DMS79 (cell line): ENCODE measurements around the gene NTRK1.

Experiments used
- DNase-seq: peaks from one replicate; lab custom pipeline; 2025; lab: John Stamatoyannopoulos, UW

NTRK1 gene

DNA sequence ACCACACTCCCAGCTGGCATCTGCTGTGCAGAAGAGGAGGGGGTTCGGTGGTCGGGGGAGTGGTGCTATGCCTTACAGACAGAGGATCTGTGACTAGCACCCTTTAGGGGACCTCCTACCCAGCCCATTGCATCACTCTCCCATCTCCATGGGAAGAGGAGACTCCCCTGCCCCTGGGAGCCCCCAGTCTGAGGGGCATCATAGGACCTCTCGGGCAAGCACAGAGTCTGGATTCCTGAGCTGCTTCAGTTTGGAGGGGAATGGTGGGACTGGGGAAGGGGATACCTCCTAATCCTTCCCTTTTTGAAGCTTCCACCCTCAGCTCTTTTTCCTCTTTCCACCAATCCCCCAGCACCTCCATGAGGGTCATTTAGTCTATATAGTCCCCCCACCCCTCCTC is 3.1 kb upstream of the NTRK1 start:
- no peak for DNase-seq

DNA sequence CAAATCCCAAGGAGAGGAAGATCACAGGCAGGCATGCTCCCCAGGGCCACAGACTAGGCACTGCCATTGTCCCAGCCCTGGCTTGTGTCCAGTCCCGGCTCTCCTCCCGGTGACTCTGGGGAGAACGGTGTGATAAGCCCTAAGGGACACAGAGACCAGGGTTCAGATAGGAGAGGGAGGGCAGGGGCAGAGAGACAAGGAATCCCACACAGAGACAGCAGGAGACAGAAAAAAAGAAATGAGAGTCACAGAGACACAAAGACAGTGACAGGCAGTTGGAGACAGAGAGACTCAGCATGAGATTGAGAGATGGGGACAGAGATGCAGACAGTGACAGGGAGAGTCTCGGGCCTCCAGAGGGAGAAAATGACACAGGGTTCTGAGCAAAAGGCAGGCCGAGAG is 2.1 kb upstream of the NTRK1 start:
- DNase-seq: no peak

DNA sequence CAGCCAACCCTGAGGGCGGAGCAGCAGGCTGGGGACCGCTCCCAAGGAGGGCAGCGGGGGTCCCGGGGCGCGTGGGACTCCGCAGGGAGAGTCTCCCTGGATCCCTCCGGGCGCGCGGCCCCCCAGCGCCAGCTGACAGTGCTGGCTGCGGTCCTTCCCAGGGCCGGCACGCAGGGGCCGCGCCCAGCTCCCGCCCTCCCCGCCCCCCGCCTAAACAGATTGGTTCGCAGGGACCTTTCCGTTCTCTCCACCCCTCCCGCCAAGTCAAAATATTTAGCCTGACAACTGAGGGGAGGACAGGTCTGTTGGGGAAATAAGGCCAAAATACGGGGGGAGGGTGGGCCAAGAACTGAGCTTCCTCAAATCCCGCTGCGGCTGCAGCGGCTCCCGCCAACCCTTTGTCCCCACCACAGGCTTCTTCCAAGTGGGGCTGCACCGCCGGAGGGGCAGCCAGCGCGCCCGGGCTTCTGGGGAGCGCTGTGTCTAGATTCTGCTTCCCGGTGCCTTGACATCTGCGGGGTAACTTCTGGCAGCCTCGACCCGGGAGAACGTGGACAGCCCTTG is 1.6 kb upstream of the NTRK1 start, which contains the start of gene INSRR:
Gene INSRR, minus strand, starts transcription at position 159 of the 564 bp plus-strand sequence. CDS start 496 bp downstream, outside the sequence.
- no peak for DNase-seq

DNA sequence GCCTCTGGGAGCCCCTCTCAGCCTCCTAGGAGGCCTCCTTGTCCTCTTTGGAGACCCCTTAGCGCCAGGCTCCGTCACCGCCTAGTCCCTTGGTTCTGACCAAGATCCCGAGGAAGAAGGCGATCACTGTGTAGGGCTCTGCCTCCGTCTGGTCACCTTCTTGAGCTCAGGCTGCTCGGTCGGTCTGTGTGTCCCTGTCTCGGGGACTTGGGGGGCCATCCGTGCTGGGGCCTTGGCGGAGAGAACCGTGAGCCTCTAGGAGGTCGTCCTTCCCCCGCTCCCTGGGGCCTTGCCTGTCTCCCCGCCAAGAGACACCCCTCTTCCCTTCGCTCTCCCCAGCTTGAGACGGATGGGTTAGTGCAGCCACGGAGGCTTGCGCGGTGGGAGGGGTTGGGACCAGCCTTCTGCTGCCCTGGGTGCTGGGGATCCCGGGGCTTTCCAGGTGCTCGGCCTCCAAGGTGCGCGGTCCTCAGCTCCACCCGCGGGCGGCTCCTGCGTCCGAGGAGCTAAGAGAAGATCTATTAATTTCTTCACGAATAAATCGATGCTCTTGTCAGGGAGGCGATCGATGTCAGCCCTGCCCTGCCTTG is 1.0 kb upstream of the NTRK1 start:
- no peak for DNase-seq

DNA sequence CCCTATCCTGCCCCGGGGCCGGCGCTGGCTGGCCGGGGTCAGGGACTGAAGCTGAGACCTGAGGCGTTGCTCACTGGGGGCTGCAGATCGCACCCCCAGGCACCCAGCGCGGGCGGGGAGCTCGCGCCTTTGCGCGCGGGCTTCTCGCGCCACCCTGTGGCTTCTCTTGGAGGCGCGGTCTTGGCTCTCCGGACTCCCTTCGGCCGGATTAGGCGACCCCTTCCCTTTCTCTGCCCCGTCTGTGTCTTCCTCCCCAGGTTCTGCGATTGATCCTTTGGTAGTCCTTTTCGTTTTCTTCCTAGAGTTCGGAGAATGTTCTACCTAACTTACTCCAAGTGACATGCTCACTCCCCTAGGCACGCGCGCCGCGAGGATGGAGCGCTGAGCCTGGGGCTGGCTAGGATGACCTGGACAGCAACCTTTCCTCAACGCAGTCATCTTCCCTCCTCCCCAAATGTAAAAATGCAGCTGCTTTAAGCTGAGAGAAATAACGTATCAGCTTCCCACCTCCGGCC is 495 bp upstream of the NTRK1 start:
- peak; percentile 21 for DNase-seq

DNA sequence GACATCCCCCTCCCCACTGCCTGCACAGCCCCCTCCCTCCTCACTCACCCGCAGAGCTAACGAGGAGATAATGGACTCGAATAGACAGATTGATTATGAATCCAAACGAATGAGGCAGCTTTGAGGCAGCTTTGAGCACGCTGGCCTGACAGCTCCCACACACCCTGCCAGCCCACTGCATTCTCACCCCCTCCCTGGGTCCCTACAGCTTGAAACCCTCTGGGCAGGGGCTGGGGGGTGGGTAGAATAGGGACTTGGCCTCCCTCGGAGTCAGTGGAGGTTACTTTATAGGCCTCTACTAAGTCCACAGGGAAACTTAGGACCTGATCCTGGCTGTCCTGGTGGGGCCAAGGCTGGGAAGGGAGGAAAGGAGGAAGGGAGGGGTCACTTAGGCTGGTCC is 1.9 kb downstream of the NTRK1 start:
- DNase-seq: no peak

DNA sequence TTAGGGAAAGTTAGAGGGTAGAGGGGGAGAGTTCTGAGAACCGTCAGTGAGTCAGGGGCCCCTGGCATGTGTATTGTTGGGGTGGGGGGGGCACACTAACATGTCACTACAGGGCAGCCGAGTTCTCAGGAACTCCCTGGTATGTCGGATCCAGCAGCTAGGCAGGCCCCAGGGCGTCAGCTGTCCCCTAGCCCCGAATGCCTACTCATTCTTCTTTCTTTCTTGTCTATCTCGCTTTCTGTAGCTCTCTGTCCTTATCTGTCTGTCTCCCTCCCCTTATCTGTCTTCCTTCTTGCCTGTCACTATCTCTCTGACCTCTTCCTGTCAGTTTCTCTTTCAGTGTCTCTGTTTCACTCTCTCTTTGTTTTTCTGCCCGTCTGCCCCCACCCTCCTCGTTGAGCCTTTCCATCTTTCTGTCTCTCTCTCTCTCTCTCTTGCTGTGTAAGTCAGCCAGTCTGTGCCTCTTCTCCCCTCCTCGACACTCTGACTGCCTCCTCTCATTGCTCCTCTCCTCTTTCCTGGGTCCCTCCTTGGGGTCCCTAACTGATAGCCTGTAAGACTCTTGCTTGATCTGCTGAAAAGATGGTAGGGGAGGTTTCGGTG is 2.4 kb downstream of the NTRK1 start:
- no peak for DNase-seq

DNA sequence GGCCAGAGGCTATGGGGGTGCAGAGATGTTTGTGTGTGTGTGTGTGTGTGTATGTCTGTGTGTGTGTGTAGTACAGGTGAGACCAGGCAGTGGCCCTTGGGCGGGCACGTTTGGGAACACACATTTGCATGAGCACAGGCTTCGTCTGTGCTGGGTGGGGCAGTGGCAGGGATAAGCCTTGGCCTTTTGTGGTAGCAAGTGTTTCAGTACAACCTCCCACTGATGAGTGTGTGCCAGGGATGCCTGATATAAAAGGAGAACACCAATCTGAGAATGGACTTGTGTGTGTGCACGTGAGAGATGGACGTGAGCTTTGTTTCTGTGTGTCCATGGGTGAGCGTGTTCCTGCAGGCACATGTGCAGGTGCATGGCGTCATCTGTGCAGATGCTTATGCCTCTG is 3.0 kb downstream of the NTRK1 start:
- DNase-seq: no peak

DNA sequence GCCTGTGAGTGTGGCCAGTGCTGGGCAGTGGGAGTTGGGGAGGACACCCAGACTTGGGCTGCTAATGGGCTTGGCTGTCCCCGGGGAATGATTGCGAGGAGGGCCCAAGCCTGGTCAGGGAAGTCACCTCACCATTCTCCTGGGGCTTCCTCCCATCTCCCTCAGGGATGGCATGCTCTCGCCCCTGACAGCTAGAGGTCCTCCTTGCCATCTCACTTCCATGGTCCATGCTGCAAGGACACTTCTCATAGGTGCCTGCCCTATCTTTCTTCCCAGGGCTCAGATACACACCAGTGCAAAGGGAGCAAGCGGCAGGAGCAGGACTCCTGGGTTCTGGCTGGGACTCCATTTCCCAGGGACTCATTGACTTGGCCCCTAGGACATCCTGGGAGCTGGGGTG is 4.1 kb downstream of the NTRK1 start:
- DNase-seq: no peak

DNA sequence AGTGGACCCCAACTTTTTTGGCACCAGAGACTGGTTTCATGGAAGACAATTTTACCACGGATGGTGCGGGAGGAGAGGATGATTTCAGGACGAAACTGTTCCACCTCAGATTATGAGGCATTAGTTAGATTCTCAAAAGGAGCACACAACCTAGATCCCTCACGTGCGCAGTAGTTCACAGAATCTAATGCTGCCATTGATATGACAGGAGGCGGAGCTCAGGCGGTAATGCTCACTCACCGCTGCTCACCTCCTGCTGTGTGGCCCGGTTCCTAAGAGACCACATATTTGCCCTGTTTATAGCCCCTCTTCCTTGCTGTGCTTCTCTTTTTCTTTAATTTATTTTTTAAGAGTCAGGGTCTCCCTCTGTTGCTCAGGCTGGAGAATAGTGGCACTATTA is 4.6 kb downstream of the NTRK1 start:
- no peak for DNase-seq

DNA sequence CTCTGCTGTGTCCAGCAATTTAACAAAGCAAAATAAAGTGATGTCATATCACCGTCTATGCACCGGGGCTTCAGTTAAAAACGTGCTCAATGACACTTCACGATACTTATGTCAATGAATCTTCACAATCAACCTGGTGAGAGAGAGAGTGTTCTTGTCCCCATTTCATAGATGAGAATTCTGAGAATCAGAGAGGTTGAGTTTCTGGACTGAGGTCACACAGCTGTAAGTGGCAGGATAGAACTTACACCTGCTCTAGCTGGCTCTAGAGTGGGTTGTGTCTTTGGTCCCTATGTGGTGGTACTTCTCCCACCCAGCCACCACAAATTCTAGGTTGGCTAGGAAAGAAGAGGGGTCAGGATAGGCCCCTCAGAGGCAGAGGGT is 5.2 kb downstream of the NTRK1 start:
- DNase-seq: no peak

DNA sequence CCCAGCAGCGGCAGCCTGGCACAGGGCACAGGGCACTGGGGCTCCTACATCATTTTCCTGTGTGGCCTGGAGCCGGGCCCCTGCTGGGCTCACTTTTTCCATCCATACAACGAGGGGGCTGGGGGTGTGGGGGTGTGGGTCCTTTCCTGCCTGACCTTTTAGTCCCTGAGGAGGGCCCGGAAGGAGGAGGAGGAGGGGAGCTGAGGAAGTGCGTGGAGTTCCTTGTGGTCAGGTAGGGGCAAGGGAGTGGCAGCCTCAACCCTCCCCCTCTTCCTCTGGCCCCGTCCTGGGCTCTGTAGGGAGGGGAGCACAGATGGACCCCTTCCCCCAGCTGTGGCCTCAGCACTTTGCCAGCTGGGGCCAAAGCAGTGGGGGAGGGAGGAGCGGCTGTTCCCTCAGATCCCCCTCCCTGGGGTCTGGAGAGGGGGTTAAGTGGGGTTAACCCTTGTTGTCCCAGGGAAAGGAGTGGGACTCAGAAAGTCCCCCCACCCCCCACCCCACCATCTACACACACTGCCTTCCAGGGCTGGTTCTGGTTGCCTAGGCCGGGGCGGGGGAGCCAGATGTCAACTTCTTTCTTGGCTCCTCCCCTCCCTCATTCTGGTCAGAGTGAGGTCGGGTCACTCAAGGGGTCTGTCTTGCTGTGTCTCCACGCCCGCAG is 5.7 kb downstream of the NTRK1 start:
- no peak for DNase-seq

DNA sequence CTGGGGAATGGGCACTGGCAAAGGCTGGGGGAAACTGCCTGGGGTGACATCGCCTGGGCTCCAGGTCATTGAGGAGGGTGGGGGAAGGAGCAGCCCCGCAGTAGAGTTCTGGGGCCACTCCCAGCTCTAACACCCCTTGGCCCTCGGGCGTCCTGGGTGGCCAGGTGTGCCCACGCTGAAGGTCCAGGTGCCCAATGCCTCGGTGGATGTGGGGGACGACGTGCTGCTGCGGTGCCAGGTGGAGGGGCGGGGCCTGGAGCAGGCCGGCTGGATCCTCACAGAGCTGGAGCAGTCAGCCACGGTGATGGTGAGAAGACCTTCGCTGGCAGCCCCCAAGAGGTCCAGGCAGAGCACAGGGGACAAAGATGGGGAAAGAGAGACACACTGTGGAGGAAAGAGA is 7.7 kb downstream of the NTRK1 start:
- no peak for DNase-seq

DNA sequence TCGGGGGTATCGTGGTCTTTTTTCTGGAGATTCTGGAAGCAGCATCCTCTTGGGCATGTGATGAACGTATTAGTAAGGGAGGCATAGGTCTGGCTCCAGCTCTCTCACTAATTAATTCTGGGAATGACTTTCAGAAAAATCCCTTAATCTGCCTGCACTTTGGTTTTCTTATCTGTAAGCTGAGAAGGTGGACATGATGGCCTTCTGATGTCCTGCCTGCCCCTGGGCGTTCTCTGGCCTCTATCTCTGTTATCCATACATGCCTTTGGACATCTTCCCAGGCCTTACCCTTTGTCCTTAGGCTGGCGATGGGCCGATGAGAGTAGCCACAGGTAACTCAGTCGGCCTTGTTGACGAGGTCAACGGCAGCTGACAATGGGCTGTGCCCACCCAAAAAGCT is 8.8 kb downstream of the NTRK1 start:
- DNase-seq: no peak

DNA sequence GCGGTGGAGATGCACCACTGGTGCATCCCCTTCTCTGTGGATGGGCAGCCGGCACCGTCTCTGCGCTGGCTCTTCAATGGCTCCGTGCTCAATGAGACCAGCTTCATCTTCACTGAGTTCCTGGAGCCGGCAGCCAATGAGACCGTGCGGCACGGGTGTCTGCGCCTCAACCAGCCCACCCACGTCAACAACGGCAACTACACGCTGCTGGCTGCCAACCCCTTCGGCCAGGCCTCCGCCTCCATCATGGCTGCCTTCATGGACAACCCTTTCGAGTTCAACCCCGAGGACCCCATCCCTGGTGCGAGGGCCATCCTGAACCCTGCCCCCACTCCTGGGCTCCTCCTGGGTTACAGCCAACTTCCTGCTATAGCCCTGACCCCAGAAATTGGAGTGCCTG is 13.0 kb downstream of the NTRK1 start:
- no peak for DNase-seq

DNA sequence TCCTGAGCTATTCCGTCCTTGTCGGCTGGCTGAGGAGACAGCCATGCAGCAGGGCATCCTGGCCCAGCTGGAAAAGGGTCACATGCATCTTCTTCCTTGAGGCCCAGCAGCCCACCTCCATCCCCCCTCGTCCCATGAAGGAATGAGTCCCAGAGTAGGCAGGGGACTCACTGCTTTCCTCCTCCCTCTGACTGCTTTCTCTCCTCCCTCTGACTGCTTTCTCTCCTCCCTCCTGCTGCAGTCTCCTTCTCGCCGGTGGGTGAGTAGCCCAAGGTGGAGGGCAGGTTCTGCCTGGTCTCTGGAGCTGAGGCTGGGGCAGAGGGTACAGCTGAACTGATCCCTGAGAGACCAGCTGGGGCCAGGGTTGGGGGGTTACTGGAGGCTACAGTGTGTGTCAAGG is 13.5 kb downstream of the NTRK1 start:
- no peak for DNase-seq

DNA sequence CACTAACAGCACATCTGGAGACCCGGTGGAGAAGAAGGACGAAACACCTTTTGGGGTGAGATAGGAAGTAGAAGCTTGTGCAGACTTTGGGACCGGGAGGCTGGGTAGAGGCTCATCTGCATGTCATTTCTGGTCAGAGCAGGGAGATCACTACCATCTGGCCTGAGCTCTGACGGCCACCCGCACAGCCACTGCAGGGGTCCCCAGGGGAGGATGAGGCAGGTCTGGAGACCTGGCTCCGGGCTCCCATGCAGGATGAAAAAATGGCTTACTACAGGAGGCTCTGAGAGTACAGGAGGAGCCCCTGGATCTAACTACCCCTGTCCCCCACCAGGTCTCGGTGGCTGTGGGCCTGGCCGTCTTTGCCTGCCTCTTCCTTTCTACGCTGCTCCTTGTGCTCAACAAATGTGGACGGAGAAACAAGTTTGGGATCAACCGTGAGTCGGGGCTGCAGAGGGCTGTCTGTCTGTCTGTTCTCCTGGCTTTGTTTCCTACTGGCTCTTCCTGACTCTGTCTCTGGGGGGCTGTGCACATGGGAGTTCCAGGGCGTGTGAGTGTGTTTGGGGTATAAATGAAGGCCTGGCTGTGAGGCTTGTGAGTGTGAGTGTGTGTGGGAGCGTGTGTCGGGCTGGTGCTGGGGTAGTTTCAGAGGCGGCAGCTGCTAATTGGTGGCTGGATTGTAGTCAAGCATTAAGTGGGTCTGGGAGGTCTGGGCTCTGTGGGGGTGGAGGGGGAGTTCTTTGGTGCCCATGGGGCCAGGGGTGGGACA is 14.1 kb downstream of the NTRK1 start:
- DNase-seq: no peak

DNA sequence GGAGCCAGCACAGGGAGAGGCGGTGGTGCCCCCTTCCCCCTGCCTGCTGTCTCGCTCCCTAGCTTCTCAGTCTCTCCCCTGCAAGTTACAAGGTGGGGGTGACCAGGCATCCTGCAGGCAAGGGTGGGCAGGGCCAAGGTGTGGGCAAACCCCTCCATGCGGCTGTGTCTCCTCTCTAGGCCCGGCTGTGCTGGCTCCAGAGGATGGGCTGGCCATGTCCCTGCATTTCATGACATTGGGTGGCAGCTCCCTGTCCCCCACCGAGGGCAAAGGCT is 14.6 kb downstream of the NTRK1 start:
- no peak for DNase-seq

DNA sequence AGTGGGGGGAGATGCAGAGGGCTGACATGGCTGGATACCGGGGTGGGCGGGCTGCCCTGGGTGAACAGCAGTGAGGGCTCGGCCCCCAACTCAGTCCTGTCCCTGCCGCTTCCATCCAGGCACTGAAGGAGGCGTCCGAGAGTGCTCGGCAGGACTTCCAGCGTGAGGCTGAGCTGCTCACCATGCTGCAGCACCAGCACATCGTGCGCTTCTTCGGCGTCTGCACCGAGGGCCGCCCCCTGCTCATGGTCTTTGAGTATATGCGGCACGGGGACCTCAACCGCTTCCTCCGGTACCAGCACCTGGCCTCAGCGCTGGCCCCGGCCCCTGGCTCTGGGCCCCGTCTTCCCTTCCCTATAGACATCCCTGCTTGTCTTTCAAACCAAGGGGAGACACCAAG is 15.6 kb downstream of the NTRK1 start:
- no peak for DNase-seq

DNA sequence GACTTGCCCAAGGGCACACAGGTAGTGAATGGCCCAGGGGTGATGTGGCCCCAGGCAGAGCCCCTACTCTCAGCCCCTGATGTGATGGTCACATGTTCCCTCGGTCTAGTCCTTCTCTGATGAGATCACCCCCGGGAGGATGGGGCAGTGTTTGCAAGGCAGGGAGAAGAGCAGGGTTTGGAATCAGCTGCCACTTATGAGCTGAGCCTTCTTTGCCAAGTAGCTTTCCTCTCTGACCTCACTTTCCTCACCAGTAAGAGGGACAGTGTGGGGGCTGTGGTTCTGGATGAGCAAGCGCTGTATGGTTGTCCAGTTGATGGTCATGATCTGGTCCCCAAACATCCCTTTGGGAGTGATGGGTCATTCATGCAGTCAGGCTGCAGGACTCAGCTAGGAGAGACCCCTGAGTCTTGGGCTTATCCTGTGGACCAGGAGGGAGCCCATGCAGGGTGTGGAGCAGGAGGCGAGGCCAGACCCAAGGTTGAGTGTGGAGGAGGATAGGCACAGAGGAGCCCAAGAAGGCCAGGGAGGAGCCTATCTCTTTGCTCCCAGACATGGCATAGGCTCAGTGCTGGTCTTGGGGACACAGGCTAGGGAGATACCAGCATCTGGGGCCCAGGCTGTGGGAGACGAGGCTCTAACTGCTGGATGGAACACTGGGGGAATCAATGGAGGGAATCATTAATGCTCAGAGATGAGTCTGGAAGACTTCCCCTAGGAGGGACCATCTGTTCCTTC is 16.9 kb downstream of the NTRK1 start:
- no peak for DNase-seq

DNA sequence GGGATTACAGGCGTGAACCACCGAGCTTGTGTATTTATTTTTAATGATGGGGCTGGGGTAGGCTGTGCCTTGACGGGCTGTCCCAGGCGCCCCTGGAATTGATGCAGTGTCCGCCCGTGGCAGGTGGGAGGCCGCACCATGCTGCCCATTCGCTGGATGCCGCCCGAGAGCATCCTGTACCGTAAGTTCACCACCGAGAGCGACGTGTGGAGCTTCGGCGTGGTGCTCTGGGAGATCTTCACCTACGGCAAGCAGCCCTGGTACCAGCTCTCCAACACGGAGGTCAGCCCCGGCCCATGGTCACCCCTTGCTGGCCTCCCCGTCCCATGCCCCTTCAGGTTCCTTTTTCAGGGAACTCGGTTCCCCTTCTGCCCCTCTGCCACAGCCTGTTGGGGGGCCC is 19.2 kb downstream of the NTRK1 start:
- no peak for DNase-seq

DNA sequence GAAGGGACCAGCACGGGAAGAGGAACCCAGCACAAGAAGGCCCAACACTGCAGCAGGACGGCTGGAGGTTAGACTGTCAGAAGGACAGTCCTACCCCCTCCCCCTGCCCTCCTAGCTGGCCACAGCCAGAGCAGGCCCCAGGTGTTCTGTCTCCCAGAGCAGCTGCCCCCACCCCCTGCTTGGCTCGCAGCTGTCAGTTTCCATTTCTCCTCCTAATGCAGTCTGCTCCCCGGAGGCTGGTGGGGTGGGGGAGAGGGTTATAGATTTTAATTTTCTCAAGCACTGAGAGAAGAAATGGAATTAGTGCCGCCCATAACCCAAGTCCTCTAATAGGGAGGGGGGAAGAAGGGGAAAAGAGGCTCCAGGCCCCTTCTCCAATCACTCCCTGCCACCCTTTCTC is 19.8 kb downstream of the NTRK1 start:
- DNase-seq: no peak
